ENCODE data around the gene TNFRSF12A.

TNFRSF12A gene, protein sequence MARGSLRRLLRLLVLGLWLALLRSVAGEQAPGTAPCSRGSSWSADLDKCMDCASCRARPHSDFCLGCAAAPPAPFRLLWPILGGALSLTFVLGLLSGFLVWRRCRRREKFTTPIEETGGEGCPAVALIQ

GRCh38 chr16:3020247-3020603 lies at the start of gene TNFRSF12A:
TNFRSF12A (plus strand) TSS chr16:3020368; CDS start chr16:3020398, 30 bp downstream.
- Mint-ChIP-seq H3K9me3 (no peaks in the 10 kb centered on the region), H3K4me3 (peak within 1 kb of the TSS; percentile 81), H3K36me3 (ENCODE audit: low read depth) (peaks cover 22% of the 10 kb centered on the region), H3K27me3 (peaks cover 37% of the 10 kb centered on the region), H3K27ac (peak within 1 kb of the TSS; percentile 90), H3K4me1 (ENCODE audit: low read depth) (peaks cover 61% of the 10 kb centered on the region)
- intact Hi-C loops (cut with micrococcal nuclease), result loop anchor here (1.0 kb wide), 1 partner anchor 13 kb away; no protein-coding TSS in a partner anchor

GRCh38 chr16:2970563-2970962 lies 49.6 kb upstream of the TNFRSF12A start:
- intact Hi-C loops (cut with micrococcal nuclease), result no loop called here
- peaks cover 35% of the 10 kb centered on the region for H3K4me1 Mint-ChIP-seq (ENCODE audit: low read depth)
- H3K9me3 Mint-ChIP-seq, result no peaks in the 10 kb centered on the region
- H3K36me3 Mint-ChIP-seq (ENCODE audit: low read depth), result peaks cover 58% of the 10 kb centered on the region
- H3K27ac Mint-ChIP-seq, result peak overlapping the region; percentile 84
- H3K27me3 Mint-ChIP-seq, result peaks cover 28% of the 10 kb centered on the region
- H3K4me3 Mint-ChIP-seq, result peak overlapping the region; percentile 86

- intact Hi-C loops (cut with micrococcal nuclease), result no loop called here
- Mint-ChIP-seq H3K27ac (peak overlapping the region; percentile 84), H3K9me3 (no peaks in the 10 kb centered on the region), H3K4me3 (peak overlapping the region; percentile 86), H3K4me1 (ENCODE audit: low read depth) (peaks cover 35% of the 10 kb centered on the region), H3K27me3 (peaks cover 20% of the 10 kb centered on the region), H3K36me3 (ENCODE audit: low read depth) (peaks cover 58% of the 10 kb centered on the region)
Measured at GRCh38 chr16:2971134-2971984, 48.8 kb upstream of the TNFRSF12A start.

DNA sequence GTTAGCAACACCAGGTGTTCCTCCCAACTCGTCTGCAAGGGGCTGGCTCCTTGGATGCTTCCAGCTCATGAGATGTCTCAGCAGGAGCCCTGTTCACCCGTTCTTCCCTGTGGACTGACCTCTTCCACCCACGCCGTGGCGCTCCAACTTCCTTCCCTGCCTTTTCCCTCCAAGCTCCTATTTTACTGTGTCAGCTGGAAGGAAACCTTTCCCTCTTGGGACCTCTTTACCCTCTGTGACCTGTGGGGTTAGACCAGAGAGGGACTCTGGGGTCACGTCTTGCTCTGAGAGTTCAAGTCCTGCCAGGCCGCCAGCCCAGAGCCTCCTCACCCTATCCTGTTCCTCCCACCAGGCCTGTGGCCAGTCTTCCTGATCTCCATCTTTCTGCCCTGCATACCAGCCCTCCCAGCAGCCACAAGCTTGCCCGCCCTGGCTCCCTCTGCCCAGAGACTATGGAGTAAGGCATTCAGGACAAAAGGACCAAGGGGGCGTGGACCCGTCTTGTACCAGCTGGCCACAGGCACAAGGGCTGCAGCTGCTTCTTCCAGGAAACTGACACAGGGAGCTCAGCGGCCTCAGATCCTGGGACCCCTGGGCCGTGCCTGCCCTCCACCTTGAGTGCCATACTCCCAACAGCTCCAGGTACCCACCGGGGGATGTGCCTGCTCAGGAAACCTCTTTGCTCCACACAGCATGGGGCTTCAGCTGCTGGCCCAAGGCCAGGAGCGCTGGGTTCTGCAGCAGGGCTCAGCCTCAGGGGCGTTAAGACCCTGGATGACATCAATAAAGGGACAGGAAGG lies 48.0 kb upstream of the TNFRSF12A start:
- H3K4me3 Mint-ChIP-seq, result no peak overlapping the region
- peaks cover 58% of the 10 kb centered on the region for H3K36me3 Mint-ChIP-seq (ENCODE audit: low read depth)
- intact Hi-C loops (cut with micrococcal nuclease), result no loop called here
- peaks cover 15% of the 10 kb centered on the region for H3K27me3 Mint-ChIP-seq
- H3K9me3 Mint-ChIP-seq, result no peaks in the 10 kb centered on the region
- H3K27ac Mint-ChIP-seq, result no peak overlapping the region
- peaks cover 35% of the 10 kb centered on the region for H3K4me1 Mint-ChIP-seq (ENCODE audit: low read depth)

DNA sequence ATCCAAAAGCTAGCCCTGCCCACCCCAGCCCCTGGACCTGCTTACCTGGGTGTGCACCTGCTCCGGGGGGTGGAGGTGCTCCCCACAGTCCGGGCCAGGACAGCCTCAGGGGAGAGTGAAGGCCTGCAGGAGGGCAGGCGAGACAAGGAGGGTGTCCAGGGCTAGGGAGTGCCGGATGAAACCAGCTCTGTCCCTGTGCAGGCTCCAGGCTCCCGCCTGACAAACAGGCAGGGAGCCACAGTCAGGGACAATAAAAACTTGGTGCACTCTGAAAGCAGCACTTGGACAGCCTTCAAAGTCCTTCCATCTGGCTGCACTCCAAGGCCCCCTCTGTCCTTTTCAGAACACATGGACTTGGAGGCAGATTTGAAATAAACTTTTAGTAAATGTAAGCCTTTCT lies 47.1 kb upstream of the TNFRSF12A start:
- H3K9me3 Mint-ChIP-seq, result no peaks in the 10 kb centered on the region

DNA sequence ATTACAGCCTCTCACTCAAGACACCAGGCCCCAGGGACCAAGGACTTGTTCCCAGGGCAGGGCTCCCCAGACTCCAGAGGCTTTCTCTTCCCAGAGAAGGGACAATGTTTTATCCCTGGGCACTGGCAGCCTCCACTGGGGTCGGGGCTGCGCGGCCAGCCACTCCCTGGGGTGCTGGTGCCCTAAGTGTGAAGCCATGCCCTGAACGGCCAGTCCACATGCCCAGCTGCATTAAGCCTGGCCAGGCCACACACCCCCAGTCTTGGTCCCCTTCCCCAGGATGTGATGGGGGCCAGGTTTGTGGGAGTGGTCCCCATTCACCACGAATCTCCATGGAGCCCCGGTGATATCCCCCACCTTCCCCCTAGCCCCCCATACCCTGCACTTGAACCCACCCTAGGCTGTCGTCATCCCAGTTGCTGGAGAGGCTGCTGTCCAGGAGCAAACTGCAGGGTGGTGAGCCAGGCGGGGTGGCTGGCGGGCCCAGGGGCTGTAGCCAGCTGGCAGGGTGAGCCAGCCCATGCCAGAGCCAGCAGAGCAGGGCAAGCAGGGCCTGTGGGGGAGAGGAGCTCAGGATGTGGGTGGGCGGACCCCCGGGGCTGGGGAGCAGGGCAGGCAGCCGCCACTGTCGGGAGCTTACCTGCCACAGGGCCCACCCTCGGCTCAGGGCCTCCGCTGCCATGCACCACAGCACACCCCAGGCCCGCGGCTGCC lies 46.4 kb upstream of the TNFRSF12A start:
- H3K27ac Mint-ChIP-seq, result no peak overlapping the region
- H3K27me3 Mint-ChIP-seq, result no peaks in the 10 kb centered on the region
- intact Hi-C loops (cut with micrococcal nuclease), result no loop called here
- peaks cover 53% of the 10 kb centered on the region for H3K36me3 Mint-ChIP-seq (ENCODE audit: low read depth)
- no peaks in the 10 kb centered on the region for H3K9me3 Mint-ChIP-seq
- peaks cover 24% of the 10 kb centered on the region for H3K4me1 Mint-ChIP-seq (ENCODE audit: low read depth)
- no peak overlapping the region for H3K4me3 Mint-ChIP-seq

More for the DNA sequence above, 47.1 kb upstream of the TNFRSF12A start:
- intact Hi-C loops (cut with micrococcal nuclease), result no loop called here
- H3K36me3 Mint-ChIP-seq (ENCODE audit: low read depth), result peaks cover 54% of the 10 kb centered on the region
- no peak overlapping the region for H3K27ac Mint-ChIP-seq
- peaks cover 30% of the 10 kb centered on the region for H3K4me1 Mint-ChIP-seq (ENCODE audit: low read depth)
- peaks cover 6% of the 10 kb centered on the region for H3K27me3 Mint-ChIP-seq
- no peak overlapping the region for H3K4me3 Mint-ChIP-seq

DNA sequence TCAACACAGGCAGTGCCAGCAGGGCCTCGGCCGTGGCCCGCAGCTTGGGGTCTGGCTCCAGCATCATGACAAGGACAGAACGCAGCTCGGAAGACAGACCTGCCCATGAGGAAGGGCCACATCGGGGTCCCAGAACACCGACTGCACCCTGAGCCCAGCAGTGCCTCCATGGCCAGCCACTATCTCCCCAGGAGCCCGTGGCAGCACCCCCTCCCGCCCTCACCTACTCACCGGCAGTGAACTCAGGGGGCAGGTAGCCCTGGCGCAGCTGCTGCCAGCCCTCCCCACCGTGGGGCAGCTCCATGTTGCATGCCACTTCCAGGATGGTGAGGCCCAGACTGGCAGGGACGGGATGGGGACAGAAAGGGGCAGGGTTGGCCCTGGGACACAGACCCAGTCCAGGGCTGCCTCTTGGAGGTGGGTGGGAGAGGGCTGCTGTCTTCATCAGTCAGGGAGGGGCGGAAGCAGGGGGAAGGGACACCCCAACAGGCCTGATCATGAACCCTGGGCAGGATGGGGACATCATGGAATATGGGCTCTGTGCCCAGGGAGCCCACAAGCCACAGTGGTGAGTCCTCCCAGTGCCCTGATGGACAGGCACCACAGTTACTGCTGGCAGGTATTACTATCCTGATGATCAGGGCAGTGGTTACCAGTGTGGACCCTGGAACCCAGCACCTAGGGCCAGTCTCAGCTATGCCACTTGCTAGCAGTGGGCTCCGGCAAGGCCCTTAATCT lies 45.7 kb upstream of the TNFRSF12A start:
- Mint-ChIP-seq H3K27me3 (no peaks in the 10 kb centered on the region), H3K4me1 (ENCODE audit: low read depth) (peaks cover 27% of the 10 kb centered on the region), H3K4me3 (no peak overlapping the region), H3K27ac (no peak overlapping the region), H3K9me3 (no peaks in the 10 kb centered on the region), H3K36me3 (ENCODE audit: low read depth) (peaks cover 53% of the 10 kb centered on the region)
- intact Hi-C loops (cut with micrococcal nuclease), result no loop called here

GRCh38 chr16:2975161-2975795 lies 44.9 kb upstream of the TNFRSF12A start:
- Mint-ChIP-seq H3K27me3 (no peaks in the 10 kb centered on the region), H3K36me3 (ENCODE audit: low read depth) (peaks cover 47% of the 10 kb centered on the region), H3K9me3 (no peaks in the 10 kb centered on the region), H3K27ac (no peak overlapping the region), H3K4me3 (no peak overlapping the region), H3K4me1 (ENCODE audit: low read depth) (peaks cover 30% of the 10 kb centered on the region)
- intact Hi-C loops (cut with micrococcal nuclease), result no loop called here

DNA sequence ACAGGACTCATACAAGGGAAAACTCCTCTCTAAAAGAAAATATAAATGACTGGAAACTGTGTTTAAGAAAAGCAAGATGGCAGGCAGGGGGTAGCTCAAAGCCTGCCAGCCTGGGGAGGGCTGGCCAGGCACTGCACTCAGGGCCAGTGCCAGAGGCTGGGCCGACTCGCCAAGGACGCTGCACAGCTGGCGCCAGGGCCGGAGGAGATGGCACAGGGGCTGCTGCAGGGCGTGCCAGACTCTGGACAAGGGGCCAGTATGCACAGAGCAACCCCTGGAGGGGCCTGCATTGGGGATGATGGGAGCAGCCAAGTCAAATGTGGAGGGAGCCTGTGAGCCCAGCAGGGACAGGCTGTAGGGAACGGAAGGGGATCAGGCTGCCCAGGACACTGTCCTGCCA lies 44.0 kb upstream of the TNFRSF12A start:
- no peaks in the 10 kb centered on the region for H3K27me3 Mint-ChIP-seq
- H3K4me1 Mint-ChIP-seq (ENCODE audit: low read depth), result peaks cover 21% of the 10 kb centered on the region
- intact Hi-C loops (cut with micrococcal nuclease), result no loop called here
- no peak overlapping the region for H3K4me3 Mint-ChIP-seq
- H3K27ac Mint-ChIP-seq, result no peak overlapping the region
- H3K9me3 Mint-ChIP-seq, result no peaks in the 10 kb centered on the region
- H3K36me3 Mint-ChIP-seq (ENCODE audit: low read depth), result peaks cover 39% of the 10 kb centered on the region

DNA sequence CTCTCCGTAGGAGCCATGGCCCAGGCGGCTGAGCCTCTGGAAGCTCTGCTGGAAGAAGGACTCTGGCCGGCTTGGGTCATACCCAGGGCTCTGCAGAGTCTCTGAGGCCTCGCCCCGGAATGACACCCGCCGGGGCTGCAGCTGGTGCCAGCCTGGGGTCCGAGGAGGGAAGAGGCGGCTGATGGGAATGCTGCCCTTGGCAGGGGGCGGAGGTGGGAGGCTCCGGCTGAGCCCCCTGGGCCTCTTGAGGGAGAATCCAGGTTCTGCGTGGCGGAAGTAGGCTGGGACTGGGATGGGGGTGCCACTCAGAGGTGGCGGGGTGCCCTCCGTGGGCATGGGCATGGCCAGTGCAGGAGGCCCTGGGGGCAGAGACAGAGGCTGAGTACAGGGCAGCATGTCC lies 43.5 kb upstream of the TNFRSF12A start:
- peaks cover 34% of the 10 kb centered on the region for H3K36me3 Mint-ChIP-seq (ENCODE audit: low read depth)
- peaks cover 18% of the 10 kb centered on the region for H3K4me1 Mint-ChIP-seq (ENCODE audit: low read depth)
- H3K27me3 Mint-ChIP-seq, result no peaks in the 10 kb centered on the region
- intact Hi-C loops (cut with micrococcal nuclease), result no loop called here
- no peaks in the 10 kb centered on the region for H3K9me3 Mint-ChIP-seq
- no peak overlapping the region for H3K4me3 Mint-ChIP-seq
- no peak overlapping the region for H3K27ac Mint-ChIP-seq

DNA sequence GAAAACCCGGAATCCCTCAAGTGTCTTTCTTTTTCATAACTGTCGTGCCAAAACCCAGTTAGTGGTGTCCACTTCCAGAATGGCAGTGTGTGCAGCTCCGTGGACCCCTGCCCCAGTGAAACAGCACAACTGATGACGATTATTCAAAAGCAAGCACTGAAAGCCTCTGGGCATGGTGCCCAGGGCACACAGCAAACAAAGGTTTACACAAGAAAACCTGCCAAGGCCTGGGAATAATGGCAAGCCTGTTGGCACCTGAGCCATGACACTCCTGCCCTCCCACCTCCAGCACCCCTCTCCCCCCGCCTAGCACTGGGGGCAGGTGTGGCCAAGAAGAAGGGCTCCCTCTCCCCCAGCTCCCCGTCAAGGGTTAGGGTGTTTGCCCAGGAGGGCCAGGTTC lies 42.7 kb upstream of the TNFRSF12A start:
- no peaks in the 10 kb centered on the region for H3K9me3 Mint-ChIP-seq
- no peak overlapping the region for H3K4me3 Mint-ChIP-seq
- intact Hi-C loops (cut with micrococcal nuclease), result no loop called here
- peaks cover 27% of the 10 kb centered on the region for H3K36me3 Mint-ChIP-seq (ENCODE audit: low read depth)
- peaks cover 14% of the 10 kb centered on the region for H3K4me1 Mint-ChIP-seq (ENCODE audit: low read depth)
- no peak overlapping the region for H3K27ac Mint-ChIP-seq
- H3K27me3 Mint-ChIP-seq, result peaks cover 5% of the 10 kb centered on the region

- H3K27ac Mint-ChIP-seq, result peak overlapping the region; percentile 91
- intact Hi-C loops (cut with micrococcal nuclease), result no loop called here
- H3K36me3 Mint-ChIP-seq (ENCODE audit: low read depth), result peaks cover 3% of the 10 kb centered on the region
- H3K4me3 Mint-ChIP-seq, result peak overlapping the region; percentile 80
- H3K9me3 Mint-ChIP-seq, result no peaks in the 10 kb centered on the region
- H3K4me1 Mint-ChIP-seq (ENCODE audit: low read depth), result peaks cover 22% of the 10 kb centered on the region
- peaks cover 8% of the 10 kb centered on the region for H3K27me3 Mint-ChIP-seq
Measured at GRCh38 chr16:2979669-2980226, 40.4 kb upstream of the TNFRSF12A start.
